ENCODE data around the gene IP6K2. TPM values are rescaled to one million over a fixed set of nuclear protein-coding genes. Genes with fewer than 3 reads are reported as not detected.

Gene IP6K2
- total RNA-seq, 1 donor from 2014 or later = 30.2 TPM

DNA sequence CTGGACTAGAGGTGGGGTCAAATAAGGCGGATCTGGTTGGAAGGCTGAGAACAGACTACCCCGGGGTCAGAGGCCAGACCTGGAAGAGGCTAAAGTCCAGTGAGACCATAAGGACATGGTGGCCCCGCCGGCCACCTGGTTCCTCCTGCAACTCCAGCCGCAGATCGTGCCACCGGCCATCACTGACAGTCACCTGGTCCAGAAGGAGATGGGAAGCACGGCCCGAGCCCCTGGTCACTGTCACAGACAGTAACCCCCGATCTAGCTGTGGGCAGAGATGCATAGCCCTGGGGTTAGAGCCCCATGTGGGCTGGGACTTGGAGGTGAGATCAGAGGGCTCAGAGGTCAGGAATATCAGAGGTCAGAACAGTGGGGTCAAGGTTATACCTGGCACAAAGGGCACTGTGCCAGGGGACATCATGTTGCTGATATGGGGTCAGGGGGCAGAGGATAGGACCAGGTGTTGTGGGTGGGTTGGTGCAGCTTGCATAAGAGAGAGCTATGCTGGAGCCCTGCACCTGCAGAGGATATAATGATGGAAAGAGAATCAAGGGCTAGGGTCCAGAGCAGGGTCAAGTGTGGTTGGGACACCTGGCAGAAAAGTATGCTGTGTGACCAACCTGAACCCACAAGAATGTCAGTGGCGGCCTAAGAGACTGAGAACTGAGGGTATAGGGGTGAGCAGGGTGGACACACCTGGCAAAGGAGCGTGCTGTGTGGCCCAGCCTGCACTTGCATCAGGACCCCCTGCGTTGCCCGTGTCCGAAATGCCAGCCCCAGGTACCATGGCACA lies 63.9 kb downstream of the IP6K2 start:
- intact Hi-C loops (cut with micrococcal nuclease) = no loop called here
- ATAC-seq = no peak
- no peak for DNase-seq

DNA sequence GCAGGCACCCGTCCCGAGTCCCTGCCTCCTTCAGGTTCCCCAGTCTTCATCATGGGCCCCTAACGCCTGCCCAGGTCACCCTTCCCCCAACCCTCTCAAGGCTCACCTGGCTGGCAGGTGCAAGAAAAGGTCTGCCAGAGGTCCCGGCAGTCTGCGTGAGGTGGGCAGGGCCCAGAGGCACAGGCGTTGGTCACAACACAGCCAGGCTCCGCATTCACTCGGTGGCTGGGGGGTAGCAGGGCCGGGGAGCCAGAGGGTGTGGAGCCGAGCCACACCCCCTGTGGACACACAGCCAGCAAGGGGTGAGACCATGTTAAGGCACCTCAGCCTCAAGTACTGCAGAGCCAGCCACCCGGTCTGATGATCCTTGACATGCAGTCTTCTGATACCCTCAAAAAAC lies 65.2 kb downstream of the IP6K2 start:
- intact Hi-C loops (cut with micrococcal nuclease) = no loop called here
- ATAC-seq (no peak), DNase-seq (no peak)

DNA sequence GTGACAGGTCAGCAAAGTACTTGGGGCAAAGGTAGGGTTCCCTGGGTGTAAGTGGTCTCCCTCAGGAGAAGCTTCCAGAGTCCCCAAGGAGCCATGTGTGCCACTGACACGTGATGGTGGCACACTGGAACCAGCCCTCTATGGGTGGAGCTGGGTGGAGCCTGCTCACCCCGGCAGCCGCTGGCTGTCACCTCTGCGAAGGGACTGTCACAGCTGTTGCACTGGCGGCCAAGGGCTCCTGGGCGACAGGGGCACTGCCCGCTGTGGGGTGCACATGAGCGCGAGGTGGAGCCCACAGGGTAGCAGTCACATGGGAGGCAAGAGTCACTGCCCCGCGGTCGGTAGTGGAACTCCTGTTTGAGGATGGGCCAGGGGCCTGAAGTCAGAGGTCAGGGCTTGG lies 66.3 kb downstream of the IP6K2 start:
- intact Hi-C loops (cut with micrococcal nuclease) = no loop called here
- ATAC-seq = no peak
- no peak for DNase-seq

DNA sequence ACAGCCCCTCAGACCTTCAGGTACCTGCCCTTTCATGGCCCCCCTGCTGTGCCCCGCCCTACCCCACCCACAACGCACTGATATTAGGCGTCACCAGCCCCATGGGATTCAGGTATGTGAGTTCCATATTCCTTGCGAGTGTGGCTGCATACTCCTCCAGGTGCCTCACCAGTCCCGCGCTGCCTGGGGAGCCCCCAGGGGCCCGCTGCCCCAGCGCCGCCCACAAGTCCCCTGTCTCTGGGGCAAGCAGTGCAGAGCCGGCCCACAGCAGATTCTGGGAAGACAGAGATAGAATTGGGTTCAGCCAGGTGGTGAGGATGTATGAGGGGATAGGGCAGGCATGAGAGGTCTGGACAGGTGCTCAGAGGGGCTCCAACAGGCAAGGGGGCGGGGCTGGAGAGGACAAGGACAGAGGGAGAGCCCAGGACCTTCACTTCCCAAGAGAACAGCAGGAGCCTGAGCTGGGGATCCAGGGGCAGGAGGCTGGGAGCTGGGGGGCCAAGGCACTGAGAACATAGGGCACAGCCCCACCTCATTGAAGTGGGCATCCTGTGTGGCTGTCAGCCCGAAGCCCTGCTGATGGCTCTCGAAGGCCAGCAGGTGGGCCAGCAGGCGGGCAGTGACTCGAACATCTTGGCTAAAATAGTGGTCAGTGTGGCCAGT lies 68.7 kb downstream of the IP6K2 start:
- ATAC-seq (no peak), DNase-seq (no peak)
- intact Hi-C loops (cut with micrococcal nuclease) = no loop called here

DNA sequence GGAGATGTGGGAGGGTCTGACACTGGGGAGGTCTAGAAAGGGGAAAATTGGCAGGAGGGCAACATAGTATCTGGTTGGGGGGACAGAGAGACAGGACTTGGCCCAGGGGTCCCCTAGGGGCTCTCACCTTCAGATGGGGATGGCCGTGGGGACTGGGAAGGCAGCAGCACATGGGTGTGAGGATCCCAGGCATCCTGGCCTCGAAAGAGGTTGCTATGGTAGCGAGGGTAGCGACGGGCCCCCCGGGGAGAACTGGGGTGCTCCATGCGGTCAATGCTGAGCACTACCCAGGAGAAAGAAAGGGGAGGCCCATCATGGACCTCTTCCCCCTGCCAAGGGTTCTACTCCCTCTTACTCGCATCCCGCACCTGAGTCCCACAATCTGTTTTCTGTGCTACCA lies 69.3 kb downstream of the IP6K2 start:
- ATAC-seq (no peak), DNase-seq (no peak)
- intact Hi-C loops (cut with micrococcal nuclease) = no loop called here

DNA sequence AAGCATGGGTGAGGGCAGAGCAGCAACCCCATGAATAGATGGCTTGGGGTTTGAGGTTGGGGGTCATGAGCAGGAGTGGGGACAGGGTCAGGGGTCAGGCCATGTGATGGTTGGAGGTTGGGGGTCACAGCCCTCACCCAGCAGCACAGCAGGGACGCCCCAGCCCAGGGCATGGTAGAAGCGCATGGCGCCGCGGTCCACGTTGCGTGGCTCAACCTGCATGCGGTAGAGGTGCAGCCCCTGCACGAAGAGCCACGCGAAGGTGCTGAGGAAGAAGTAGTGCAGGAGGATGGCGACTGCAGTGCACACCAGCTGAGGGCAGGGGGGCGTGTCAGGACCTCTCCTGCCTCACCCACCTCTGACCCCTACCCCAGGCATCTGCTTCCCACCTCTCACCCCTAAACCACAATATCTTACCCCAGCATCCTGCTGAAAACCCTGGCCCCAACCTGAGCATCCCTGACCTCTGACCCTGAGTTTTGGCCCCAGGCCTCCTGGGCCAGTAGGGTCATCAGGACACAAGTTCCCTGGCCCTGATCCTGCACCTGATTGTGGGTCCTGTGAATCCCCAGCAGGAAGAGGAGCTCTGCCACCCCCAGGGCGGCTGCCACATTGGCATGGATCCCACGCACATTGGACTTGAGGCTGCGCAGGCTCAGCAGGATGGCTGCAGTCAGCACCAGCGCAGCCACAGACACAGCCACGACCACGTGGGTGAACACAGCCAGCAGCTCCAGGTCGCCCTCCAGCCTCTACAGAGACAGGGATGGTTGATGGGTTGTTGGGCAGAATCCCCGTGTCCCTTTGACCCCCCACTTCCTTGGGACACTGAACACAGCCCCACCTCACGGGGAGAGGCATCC lies 71.9 kb downstream of the IP6K2 start:
- ATAC-seq (no peak), DNase-seq (no peak)
- intact Hi-C loops (cut with micrococcal nuclease) = no loop called here

DNA sequence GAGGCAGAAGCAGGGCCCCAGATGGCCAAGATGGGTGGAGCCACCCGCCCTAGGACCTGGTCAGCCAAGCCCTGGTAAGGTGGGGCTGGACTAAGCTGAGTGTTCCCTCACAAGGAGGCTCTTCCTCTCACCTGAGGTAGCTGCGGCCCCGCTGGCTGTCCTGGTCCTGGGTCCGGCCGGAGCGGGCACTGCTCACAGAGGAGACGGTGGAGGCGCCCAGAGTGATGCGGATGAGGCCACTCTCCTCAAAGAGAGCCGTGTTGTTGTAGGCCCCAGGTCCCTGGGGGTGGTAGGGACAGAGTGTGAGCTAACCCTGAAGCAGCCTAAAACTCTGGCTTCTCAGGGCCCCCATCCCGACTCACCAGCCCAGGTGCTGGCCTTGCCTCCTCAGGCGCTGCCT lies 74.4 kb downstream of the IP6K2 start:
- no peak for ATAC-seq
- intact Hi-C loops (cut with micrococcal nuclease) = no loop called here

DNA sequence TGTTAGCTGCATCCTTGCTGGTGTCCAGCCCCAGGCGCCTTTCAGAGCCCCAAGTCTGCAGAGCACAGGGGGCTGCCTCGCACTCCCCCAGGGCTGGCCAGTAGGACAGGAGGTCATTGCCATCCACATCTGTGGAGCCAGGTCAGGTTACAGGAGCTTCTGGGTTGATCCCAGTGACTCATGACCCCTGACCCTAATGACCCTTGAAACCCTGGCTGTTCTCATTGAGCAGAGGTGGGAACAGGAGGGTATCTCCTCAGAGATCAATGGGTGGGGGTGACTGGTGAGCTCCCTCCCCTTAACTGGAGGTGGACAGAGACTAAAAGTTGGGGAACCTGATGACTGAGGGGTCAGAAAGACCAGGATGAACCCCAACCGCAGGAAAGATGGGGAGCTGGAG lies 75.6 kb downstream of the IP6K2 start:
- ATAC-seq (no peak), DNase-seq (no peak)
- intact Hi-C loops (cut with micrococcal nuclease) = no loop called here

More for the DNA sequence above, 74.4 kb downstream of the IP6K2 start:
- DNase-seq = no peak

DNA sequence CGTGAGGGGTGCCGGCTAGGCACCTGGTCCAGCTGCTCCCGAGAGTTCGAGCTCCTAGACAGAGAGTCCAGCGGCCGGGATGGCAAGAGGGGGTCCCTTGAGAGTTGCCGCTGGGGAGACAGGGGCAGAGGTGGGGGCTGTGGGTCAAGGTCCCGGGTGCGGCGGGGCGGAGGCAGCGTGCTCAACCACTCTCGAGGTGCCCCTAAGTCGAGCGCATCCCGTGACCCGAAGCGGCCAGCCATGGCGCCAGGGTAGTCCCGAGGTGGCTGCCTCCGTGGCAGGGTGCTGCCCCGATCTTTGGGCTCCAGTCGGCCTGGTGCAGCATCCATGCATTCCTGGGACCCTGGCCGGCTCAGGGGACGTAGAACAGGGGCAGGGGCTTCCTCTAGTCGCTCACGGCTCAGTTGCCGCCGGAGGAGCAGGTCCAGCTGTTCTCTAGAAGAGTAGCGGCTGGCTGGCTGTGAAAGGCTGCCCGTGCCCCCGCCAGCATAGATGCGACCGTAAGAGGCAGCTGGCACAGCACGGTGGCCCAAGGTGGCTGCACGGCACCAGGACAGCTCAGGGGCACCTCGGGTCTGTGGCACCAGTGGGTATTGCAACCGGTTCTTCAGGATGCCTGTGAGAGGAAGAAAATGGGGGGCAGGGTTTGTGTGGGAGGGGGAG lies 76.9 kb downstream of the IP6K2 start:
- ATAC-seq (no peak), DNase-seq (no peak)
- intact Hi-C loops (cut with micrococcal nuclease) = no loop called here

Small RNA genes within 50 kb of the gene (microRNA-seq; reads per million reads assigned to microRNA genes)
- not detected for gene MIR4793 (ENCODE audit: borderline number of aligned reads)

Other genes starting within 250 kb of the IP6K2 start
- gene SHISA5, start 213.0 kb downstream of the IP6K2 start, total RNA-seq = 39.1 TPM
- gene PFKFB4, start 160.4 kb downstream of the IP6K2 start, total RNA-seq = 2.2 TPM
- 0.17 TPM for gene UCN2, start 153.4 kb downstream of the IP6K2 start, total RNA-seq
- gene COL7A1, start 121.9 kb downstream of the IP6K2 start, total RNA-seq = 24.5 TPM
- 1,236 TPM for gene UQCRC1, start 107.6 kb downstream of the IP6K2 start, total RNA-seq
- gene TMEM89, start 95.5 kb downstream of the IP6K2 start, total RNA-seq = not detected
- gene SLC26A6, start 81.8 kb downstream of the IP6K2 start, total RNA-seq = 12.3 TPM
- gene CELSR3, start 54.3 kb downstream of the IP6K2 start, total RNA-seq = 0.35 TPM
- 13.6 TPM for gene NCKIPSD, start 31.3 kb downstream of the IP6K2 start, total RNA-seq
- 58.3 TPM for gene PRKAR2A, start 130.7 kb upstream of the IP6K2 start, total RNA-seq
- gene SLC25A20, start 181.7 kb upstream of the IP6K2 start, total RNA-seq = 124 TPM
- 141 TPM for gene ARIH2, start 201.6 kb upstream of the IP6K2 start, total RNA-seq

All from left ventricle myocardium superior (tissue), 1 donor.